Mesendoderm (in vitro differentiated cells): ENCODE measurements around the gene FAM13B. TPM values are rescaled to one million over a fixed set of nuclear protein-coding genes. Genes with fewer than 3 reads are reported as not detected.
A peak's percentile ranks its signal among the peaks of the same experiment; 100 is the strongest.
"Not testable (repeated sequence)": the region's sequence is repeated elsewhere in the genome, so short reads cannot be mapped to it uniquely, and the experiment has no call there.

Experiments used
- DNase-seq: peaks from one replicate; pipeline ENCODE4 v3.0.0; 2013
- H2AK5ac ChIP-seq: 2 replicates; pipeline ENCODE4 v1.6.1; 2013; ENCODE audit warnings: low read length, inconsistent platforms
- H2BK120ac ChIP-seq: 2 replicates; pipeline ENCODE4 v1.6.1; 2013; ENCODE audit warnings: low read depth, mild to moderate bottlenecking, low read length, moderate library complexity, mixed read lengths
- H2BK15ac ChIP-seq: replicated peaks from 2 replicates; pipeline ENCODE4 v1.6.1; 2013; ENCODE audit warnings: low read depth, mild to moderate bottlenecking, moderate library complexity
- H2BK5ac ChIP-seq: 2 replicates; pipeline ENCODE4 v1.6.1; 2013; ENCODE audit warnings: low read length, inconsistent platforms
- H3K18ac ChIP-seq: 2 replicates; pipeline ENCODE4 v1.6.1; 2013; ENCODE audit warnings: mild to moderate bottlenecking, low read length, mixed read lengths
- H3K23ac ChIP-seq: one replicate; pipeline ENCODE4 v1.6.1; 2013; ENCODE audit warnings: low read length
- H3K27ac ChIP-seq: 2 replicates; pipeline ENCODE4 v1.5.1; 2013; ENCODE audit warnings: low read depth, mild to moderate bottlenecking, inconsistent platforms, low read length, moderate library complexity
- H3K27me3 ChIP-seq: 2 replicates; pipeline ENCODE4 v1.6.1; 2013; ENCODE audit warnings: low read length, control low read depth, mild to moderate bottlenecking, inconsistent platforms; ENCODE audit not compliant: insufficient read depth, poor library complexity
- H3K36me3 ChIP-seq: 2 replicates; pipeline ENCODE4 v1.6.1; 2013; ENCODE audit warnings: low read length, inconsistent platforms; ENCODE audit not compliant: control insufficient read depth, insufficient read depth
- H3K4ac ChIP-seq: one replicate; pipeline ENCODE4 v1.6.1; 2013; ENCODE audit warnings: low read depth, mild to moderate bottlenecking, low read length, moderate library complexity
- H3K4me1 ChIP-seq: 2 replicates; pipeline ENCODE4 v1.6.1; 2013; ENCODE audit warnings: low read depth, low read length, inconsistent platforms; ENCODE audit not compliant: control insufficient read depth
- H3K4me2 ChIP-seq: 2 replicates; pipeline ENCODE4 v1.6.1; 2013; ENCODE audit warnings: low read length
- H3K4me3 ChIP-seq: 2 replicates; pipeline ENCODE4 v1.5.1; 2013; ENCODE audit warnings: mild to moderate bottlenecking, low read length
- H3K56ac ChIP-seq: one replicate; pipeline ENCODE4 v1.6.1; 2013; ENCODE audit warnings: low read length
- H3K79me1 ChIP-seq: 2 replicates; pipeline ENCODE4 v1.6.1; 2013; ENCODE audit warnings: low read length, inconsistent platforms
- H3K79me2 ChIP-seq: 2 replicates; pipeline ENCODE4 v1.6.1; 2013; ENCODE audit warnings: mild to moderate bottlenecking, low read length; ENCODE audit not compliant: control insufficient read depth, insufficient read depth
- H3K9ac ChIP-seq: 2 replicates; pipeline ENCODE4 v1.6.1; 2013; ENCODE audit warnings: low read length, inconsistent platforms
- H4K5ac ChIP-seq: one replicate; pipeline ENCODE4 v1.6.1; 2013; ENCODE audit warnings: low read length
- H4K8ac ChIP-seq: one replicate; pipeline ENCODE4 v1.6.1; 2013; ENCODE audit warnings: low read depth, mild to moderate bottlenecking, control low read depth, low read length, moderate library complexity
- WGBS: extraction: QIAGEN DNeasy Blood & Tissue Kit; methylation state at CpG from one replicate; pipeline ENCODE4 v1.1.7; 2013; ENCODE audit warnings: low lambda C conversion rate, missing lambda C conversion rate; ENCODE audit not compliant: insufficient coverage; ENCODE audit errors: extremely low coverage; 5-methylcytosine and 5-hydroxymethylcytosine counted together
- polyA plus RNA-seq, 2 experiments: library from polyadenylated mRNA; stranded (reverse); fragments of 200-250 nt; gene quantifications; one replicate each; pipeline ENCODE4 v1.2.3, GENCODE V29; 2013

The FAM13B gene
- polyA plus RNA-seq (2013, experiment 1 of 2) = 12.2 TPM
- 12.4 TPM for polyA plus RNA-seq (2013, experiment 2 of 2)

DNA sequence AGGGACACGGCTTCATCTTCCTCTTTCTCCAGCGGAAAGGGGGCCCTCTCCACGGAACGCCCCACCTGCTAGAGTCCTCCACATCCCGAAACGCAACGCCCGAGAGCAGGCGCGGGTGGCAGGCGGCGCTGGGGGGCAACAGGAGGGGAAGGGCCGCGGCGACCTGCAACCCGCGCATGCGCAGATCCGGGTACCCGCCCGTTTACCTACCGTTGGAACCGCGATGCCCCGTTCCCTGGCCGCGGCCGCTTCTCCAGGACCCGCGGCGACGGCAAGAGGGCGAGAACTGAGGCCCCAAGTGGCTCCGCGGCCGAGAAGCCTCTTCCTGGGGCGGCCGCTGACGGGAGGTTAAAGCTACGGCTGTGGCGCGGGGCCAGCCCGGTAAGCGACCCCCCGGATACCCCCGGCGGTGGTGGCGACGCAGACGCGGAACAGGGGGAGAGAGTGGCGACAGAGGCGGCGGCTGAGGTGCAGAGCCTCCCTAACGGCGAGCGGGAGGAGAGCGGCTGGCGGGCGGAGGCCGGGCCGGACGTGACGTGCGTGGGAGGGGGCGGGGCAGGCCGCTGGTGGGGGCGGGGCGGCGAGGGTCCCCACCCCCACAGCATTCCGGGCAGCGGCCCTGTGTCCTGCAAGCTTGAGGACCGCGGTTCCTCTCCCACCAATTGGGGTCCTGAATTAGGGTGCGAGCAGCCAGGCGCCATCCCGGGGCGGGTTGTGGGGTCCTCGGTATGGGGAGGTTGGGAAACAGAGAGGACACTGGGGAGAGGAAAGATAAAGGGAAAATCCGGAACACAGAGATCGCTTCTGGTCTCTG is at the start of gene FAM13B:
Gene FAM13B, minus strand, starts transcription at position 508 of the 814 bp plus-strand sequence. CDS start 13,968 bp downstream, outside the sequence.
- no CpG with 5 or more reads among the region's 81 CpGs for WGBS
- Histone ChIP-seq H4K8ac (no peak within 1 kb of the TSS), H3K23ac (peak within 1 kb of the TSS; percentile 94), H3K27ac (peak within 1 kb of the TSS; percentile 100), H3K9ac (peak within 1 kb of the TSS; percentile 95), H3K18ac (peak within 1 kb of the TSS; percentile 89), H3K4me1 (no peaks in the 10 kb centered on the region), H3K36me3 (no peaks in the 10 kb centered on the region), H4K5ac (no peak within 1 kb of the TSS), H3K56ac (peak within 1 kb of the TSS; percentile 97), H3K4me2 (peak within 1 kb of the TSS; percentile 93), H2BK15ac (no peak within 1 kb of the TSS), H3K79me2 (peaks cover 42% of the 10 kb centered on the region), H3K4me3 (peak within 1 kb of the TSS; percentile 83), H3K27me3 (no peaks in the 10 kb centered on the region), H2BK5ac (peak within 1 kb of the TSS; percentile 47), H3K4ac (peak within 1 kb of the TSS; percentile 92), H2BK120ac (peak within 1 kb of the TSS; percentile 17), H2AK5ac (no peak within 1 kb of the TSS), H3K79me1 (peaks cover 5% of the 10 kb centered on the region)
- DNase-seq = peak; percentile 83

DNA sequence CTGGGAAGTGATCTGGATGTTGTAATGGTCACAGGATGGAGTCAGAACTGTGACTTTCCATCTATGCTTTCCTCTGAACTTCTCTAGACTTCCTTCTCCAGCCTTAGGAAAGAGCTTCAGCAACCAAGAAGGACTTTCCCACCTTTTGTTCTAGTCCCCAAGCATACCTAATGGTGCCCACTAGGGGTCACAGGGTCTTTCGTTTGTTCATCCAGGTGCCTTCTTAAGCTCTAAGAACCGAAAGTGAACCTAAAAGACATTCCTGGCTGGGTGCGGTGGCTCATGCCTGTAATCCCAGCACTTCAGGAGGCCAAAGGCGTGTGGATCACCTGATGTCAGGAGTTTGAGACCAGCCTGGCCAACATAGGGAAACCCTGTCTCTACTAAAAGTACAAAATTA is 49.2 kb upstream of the FAM13B start:
- peaks cover 1% of the 10 kb centered on the region for H3K79me1 ChIP-seq
- no peak overlapping the region for H2BK15ac ChIP-seq
- H3K27me3 ChIP-seq = no peaks in the 10 kb centered on the region
- H4K5ac ChIP-seq = no peak overlapping the region
- H2BK5ac ChIP-seq = no peak overlapping the region
- no peak overlapping the region for H3K4me2 ChIP-seq
- H3K79me2 ChIP-seq = no peaks in the 10 kb centered on the region
- H3K36me3 ChIP-seq = no peaks in the 10 kb centered on the region
- WGBS = no CpG with 5 or more reads among the region's 4 CpGs
- H3K56ac ChIP-seq = no peak overlapping the region
- H3K4me1 ChIP-seq = peaks cover 31% of the 10 kb centered on the region
- H3K4ac ChIP-seq = no peak overlapping the region
- peak overlapping the region; percentile 49 for H2BK120ac ChIP-seq
- no peak overlapping the region for H3K4me3 ChIP-seq
- no peak overlapping the region for H3K18ac ChIP-seq
- H3K9ac ChIP-seq = no peak overlapping the region
- no peak overlapping the region for H4K8ac ChIP-seq
- no peak overlapping the region for H2AK5ac ChIP-seq
- peak; percentile 79 for DNase-seq
- H3K23ac ChIP-seq = no peak overlapping the region
- H3K27ac ChIP-seq = no peak overlapping the region

DNA sequence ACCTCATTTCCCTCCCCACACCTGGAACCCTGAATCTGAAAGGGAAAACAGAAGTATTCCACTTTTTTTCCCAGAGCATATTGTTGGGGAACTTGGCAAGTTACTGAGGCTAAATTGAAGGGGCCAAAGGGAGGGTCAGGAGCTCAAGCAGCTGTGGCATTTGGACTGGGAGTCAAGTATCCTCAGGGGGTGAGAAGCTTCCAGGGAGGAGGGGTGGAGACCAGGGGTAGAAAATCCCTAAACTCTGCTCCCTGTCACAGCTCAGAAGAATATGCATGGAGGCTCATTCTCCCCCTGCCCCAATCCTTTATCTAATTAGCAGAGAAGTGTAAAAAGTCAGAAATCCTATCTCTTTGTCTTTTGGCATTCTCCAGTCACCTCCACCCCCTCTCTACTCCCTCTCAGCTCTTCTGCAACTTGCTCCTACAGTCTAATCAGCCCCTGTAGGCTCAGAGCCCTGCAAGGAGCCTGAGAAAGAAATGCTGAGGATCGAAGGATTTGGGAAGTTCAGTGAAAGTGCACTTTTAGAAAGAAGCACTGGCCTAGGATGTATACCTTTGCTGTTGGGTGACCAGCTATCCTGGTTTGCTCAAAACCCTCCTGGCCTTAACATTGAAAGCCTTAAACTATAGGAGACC is 45.2 kb upstream of the FAM13B start:
- Histone ChIP-seq H3K27me3 (no peaks in the 10 kb centered on the region), H3K9ac (peak overlapping the region; percentile 60), H3K4ac (no peak overlapping the region), H2BK15ac (no peak overlapping the region), H2AK5ac (peak overlapping the region; percentile 95), H3K79me1 (no peaks in the 10 kb centered on the region), H2BK5ac (peak overlapping the region; percentile 98), H3K79me2 (no peaks in the 10 kb centered on the region), H3K18ac (peak overlapping the region; percentile 76), H3K4me3 (no peak overlapping the region), H3K23ac (peak overlapping the region; percentile 89), H3K4me2 (peak overlapping the region; percentile 48), H3K4me1 (peaks cover 18% of the 10 kb centered on the region), H3K36me3 (no peaks in the 10 kb centered on the region), H3K27ac (peak overlapping the region; percentile 78), H4K8ac (no peak overlapping the region), H3K56ac (peak overlapping the region; percentile 90), H4K5ac (peak overlapping the region; percentile 91), H2BK120ac (peak overlapping the region; percentile 69)
- WGBS = no CpG with 5 or more reads among the region's 1 CpG
- peak; percentile 86 for DNase-seq

DNA sequence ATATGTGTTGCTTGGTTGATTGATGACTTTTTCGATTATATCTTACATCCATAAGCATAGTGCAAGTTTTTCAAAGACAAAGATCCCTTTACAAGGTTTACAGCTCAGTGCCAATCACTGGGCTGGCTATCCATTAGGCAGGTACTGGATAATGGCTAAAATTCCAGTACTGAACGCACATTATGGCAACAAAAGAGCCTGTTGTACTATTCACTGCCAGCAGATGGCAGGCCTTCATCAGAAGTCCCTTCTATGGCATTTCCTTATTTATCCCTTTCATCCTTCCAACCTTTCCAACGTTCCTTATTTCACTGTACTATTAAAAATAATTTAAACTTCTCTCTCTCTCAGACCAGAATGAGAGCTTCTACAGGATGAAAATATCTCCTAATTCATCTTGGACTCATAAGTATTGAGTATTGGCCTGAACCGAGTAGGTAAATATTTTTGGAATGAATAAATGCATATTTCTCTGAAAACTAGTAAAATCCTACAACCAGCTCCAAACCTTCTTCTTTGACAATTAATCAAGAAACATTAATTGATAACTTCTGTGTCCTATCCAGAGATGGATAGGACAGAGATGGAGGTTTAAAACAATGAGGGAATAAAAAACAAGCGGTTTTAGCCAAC is 44.3 kb upstream of the FAM13B start:
- Histone ChIP-seq H3K4me1 (peaks cover 18% of the 10 kb centered on the region), H2BK15ac (no peak overlapping the region), H3K4me2 (no peak overlapping the region), H2AK5ac (peak overlapping the region; percentile 95), H3K23ac (no peak overlapping the region), H2BK120ac (no peak overlapping the region), H2BK5ac (peak overlapping the region; percentile 98), H4K8ac (no peak overlapping the region), H3K18ac (peak overlapping the region; percentile 64), H3K9ac (peak overlapping the region; percentile 60), H3K56ac (peak overlapping the region; percentile 90), H3K79me2 (no peaks in the 10 kb centered on the region), H3K36me3 (no peaks in the 10 kb centered on the region), H3K27ac (peak overlapping the region; percentile 78), H3K79me1 (no peaks in the 10 kb centered on the region), H3K27me3 (no peaks in the 10 kb centered on the region), H3K4me3 (no peak overlapping the region), H3K4ac (no peak overlapping the region), H4K5ac (peak overlapping the region; percentile 91)
- 100% methylated on average over 1 of the region's 5 CpGs for WGBS
- DNase-seq = peak; percentile 77

DNA sequence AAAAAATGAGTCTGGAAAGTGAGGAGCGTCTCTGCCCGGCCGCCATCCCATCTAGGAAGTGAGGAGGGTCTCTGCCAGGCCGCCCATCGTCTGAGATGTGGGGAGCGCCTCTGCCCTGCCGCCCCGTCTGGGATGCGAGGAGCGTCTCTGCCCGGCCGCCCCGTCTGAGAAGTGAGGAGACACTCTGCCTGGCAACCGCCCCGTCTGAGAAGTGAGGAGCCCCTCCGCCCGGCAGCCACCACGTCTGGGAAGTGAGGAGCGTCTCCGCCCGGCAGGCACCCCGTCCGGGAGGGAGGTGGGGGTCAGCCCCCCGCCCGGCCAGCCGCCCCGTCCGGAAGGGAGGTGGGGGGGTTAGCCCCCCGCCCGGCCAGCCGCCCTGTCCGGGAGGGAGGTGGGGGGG is 37.1 kb upstream of the FAM13B start:
- not testable (repeated sequence) for H3K79me1 ChIP-seq, H3K4ac ChIP-seq, H4K5ac ChIP-seq, H3K4me1 ChIP-seq, H3K36me3 ChIP-seq, H3K79me2 ChIP-seq, H3K27me3 ChIP-seq, DNase-seq, H3K18ac ChIP-seq, H4K8ac ChIP-seq, H3K56ac ChIP-seq, H2BK15ac ChIP-seq, H3K27ac ChIP-seq, H2BK5ac ChIP-seq, H3K23ac ChIP-seq, H3K4me2 ChIP-seq, H3K9ac ChIP-seq, H3K4me3 ChIP-seq, H2BK120ac ChIP-seq, H2AK5ac ChIP-seq
- no CpG with 5 or more reads among the region's 32 CpGs for WGBS
